SU-DHL-6 (cell line): Measurements from ENCODE around the gene UBAC1.

Source experiments
- H2AFZ ChIP-seq: fragments of 200-600 bp; sonication (generic); 2 replicates; pipeline ENCODE4 v1.6.1; 2014; ENCODE audit warnings: low read depth, mild to moderate bottlenecking, moderate library complexity, mixed read lengths, antibody characterized with exemption, low read length; ENCODE audit not compliant: severe bottlenecking
- H3F3A ChIP-seq: fragments of 200-600 bp; shearing (Covaris generic); 2 replicates; pipeline ENCODE4 v1.6.0; 2016; ENCODE audit warnings: antibody characterized with exemption, mild to moderate bottlenecking; ENCODE audit not compliant: insufficient read depth
- H3K27ac ChIP-seq: fragments of 200-600 bp; sonication (generic); 2 replicates; pipeline ENCODE4 v1.5.1; 2016; ENCODE audit warnings: low read depth, mild to moderate bottlenecking, low read length, moderate library complexity, mixed read lengths
- H3K27me3 ChIP-seq: fragments of 200-600 bp; sonication (generic), shearing (Covaris generic); 2 replicates; pipeline ENCODE4 v1.6.0; 2014; ENCODE audit warnings: mild to moderate bottlenecking, low read length
- H3K36me3 ChIP-seq: fragments of 200-600 bp; sonication (generic); 2 replicates; pipeline ENCODE4 v1.6.1; 2014; ENCODE audit warnings: mild to moderate bottlenecking, low read length, mixed read lengths
- H3K4me2 ChIP-seq: fragments of 300-600, 200-600 bp; shearing (Covaris generic), sonication (generic); 2 replicates; pipeline ENCODE4 v1.6.0; 2014; ENCODE audit warnings: low read length, low read depth, mild to moderate bottlenecking; ENCODE audit not compliant: poor library complexity, severe bottlenecking
- H3K4me3 ChIP-seq: fragments of 200-600 bp; sonication (generic); 2 replicates; pipeline ENCODE4 v1.5.1; 2014; ENCODE audit warnings: antibody characterized with exemption, low read length, mild to moderate bottlenecking, mixed read lengths; ENCODE audit not compliant: insufficient read depth, poor library complexity, severe bottlenecking
- H3K79me2 ChIP-seq: fragments of 200-600 bp; sonication (generic); 2 replicates; pipeline ENCODE4 v1.6.1; 2014; ENCODE audit warnings: mild to moderate bottlenecking, low read length, moderate library complexity; ENCODE audit not compliant: insufficient read depth
- H3K9ac ChIP-seq: fragments of 200-600 bp; sonication (generic); 2 replicates; pipeline ENCODE4 v1.7.0; 2014; ENCODE audit warnings: mild to moderate bottlenecking, low read length
- H3K9me2 ChIP-seq: fragments of 200-600 bp; sonication (generic); replicated peaks from 2 replicates; pipeline ENCODE4 v1.6.1; 2014; ENCODE audit warnings: low read length; ENCODE audit not compliant: insufficient read depth
- H3K9me3 ChIP-seq: fragments of 200-600 bp; sonication (generic); 2 replicates; pipeline ENCODE4 v1.6.1; 2014; ENCODE audit warnings: low read length, mixed read lengths; ENCODE audit not compliant: insufficient read depth
- H4K20me1 ChIP-seq: fragments of 200-600 bp; sonication (generic); 2 replicates; pipeline ENCODE4 v1.6.1; 2014; ENCODE audit warnings: low read depth, mild to moderate bottlenecking, antibody characterized with exemption, low read length, moderate library complexity, mixed read lengths
- EZH2phosphoT487 ChIP-seq: fragments of 200-600 bp; sonication (generic), shearing (Covaris generic); conservative IDR thresholded peaks from 2 replicates; pipeline ENCODE4 v1.6.1; 2018; ENCODE audit warnings: mild to moderate bottlenecking, antibody characterized with exemption, low read length, moderate library complexity, mixed read lengths
- TF ChIP-seq, protein P1 (sequence below): fragments of 200-600 bp; sonication (generic); IDR thresholded peaks from one replicate; pipeline ENCODE4 v1.5.1; 2017; ENCODE audit warnings: antibody characterized with exemption, mild to moderate bottlenecking, low read length, moderate library complexity; ENCODE audit not compliant: insufficient read depth, poor library complexity, severe bottlenecking

UBAC1 gene

DNA sequence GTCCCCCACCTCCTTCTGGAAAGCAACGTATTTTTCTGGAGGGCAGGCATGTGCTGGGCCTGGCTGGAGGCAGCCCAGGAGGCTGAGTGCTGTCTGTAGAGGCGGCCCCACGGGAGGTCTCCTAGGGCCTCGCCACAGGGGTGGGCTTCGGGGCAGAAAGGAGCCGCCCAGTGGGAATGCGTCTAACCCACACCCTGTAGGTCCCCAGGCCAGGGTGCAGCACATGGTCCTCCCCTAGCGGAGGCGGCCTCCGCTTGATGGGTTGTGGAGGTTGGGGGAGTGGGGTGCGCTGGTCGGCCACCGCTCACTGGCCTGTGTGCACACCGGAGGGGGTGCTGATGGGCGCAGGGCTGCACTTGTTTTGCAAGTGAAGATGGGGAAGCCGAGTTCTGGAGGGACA lies 48.3 kb upstream of the UBAC1 start:
- Histone ChIP-seq H3K4me3 (no peak overlapping the region), H3K36me3 (no peaks in the 10 kb centered on the region), H3K9me3 (no peaks in the 10 kb centered on the region), H3K4me2 (no peak overlapping the region), H3F3A (peaks cover 5% of the 10 kb centered on the region; the same call in 1 of the 2 replicates), H3K79me2 (no peaks in the 10 kb centered on the region), H3K27me3 (no peaks in the 10 kb centered on the region), H3K9me2 (no peaks in the 10 kb centered on the region), H3K27ac (no peak overlapping the region), H3K9ac (no peak overlapping the region), H2AFZ (no peak overlapping the region), H4K20me1 (no peaks in the 10 kb centered on the region)
- TF ChIP-seq, protein P1, sequence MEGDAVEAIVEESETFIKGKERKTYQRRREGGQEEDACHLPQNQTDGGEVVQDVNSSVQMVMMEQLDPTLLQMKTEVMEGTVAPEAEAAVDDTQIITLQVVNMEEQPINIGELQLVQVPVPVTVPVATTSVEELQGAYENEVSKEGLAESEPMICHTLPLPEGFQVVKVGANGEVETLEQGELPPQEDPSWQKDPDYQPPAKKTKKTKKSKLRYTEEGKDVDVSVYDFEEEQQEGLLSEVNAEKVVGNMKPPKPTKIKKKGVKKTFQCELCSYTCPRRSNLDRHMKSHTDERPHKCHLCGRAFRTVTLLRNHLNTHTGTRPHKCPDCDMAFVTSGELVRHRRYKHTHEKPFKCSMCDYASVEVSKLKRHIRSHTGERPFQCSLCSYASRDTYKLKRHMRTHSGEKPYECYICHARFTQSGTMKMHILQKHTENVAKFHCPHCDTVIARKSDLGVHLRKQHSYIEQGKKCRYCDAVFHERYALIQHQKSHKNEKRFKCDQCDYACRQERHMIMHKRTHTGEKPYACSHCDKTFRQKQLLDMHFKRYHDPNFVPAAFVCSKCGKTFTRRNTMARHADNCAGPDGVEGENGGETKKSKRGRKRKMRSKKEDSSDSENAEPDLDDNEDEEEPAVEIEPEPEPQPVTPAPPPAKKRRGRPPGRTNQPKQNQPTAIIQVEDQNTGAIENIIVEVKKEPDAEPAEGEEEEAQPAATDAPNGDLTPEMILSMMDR: no peak
- no peak for TF ChIP-seq EZH2phosphoT487

DNA sequence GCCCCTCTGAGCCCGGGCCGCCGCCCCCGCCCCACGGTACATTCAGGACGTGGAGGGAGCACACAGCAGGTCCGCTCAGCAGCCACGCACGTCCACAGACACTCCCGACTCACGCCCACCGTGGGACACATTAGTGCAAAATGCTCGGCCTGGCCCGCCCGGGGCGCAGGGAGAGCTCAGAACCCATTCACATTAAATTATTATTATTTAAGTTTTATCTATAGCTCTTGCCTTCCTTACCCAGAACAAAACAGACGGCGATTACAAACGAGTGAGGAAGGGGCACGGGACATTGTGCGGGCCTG lies 47.5 kb upstream of the UBAC1 start:
- no peak overlapping the region for H3K4me2 ChIP-seq
- no peaks in the 10 kb centered on the region for H3K79me2 ChIP-seq
- H3K36me3 ChIP-seq: no peaks in the 10 kb centered on the region
- H2AFZ ChIP-seq: no peak overlapping the region
- H3K9ac ChIP-seq: no peak overlapping the region
- H3K27me3 ChIP-seq: no peaks in the 10 kb centered on the region
- no peak for TF ChIP-seq EZH2phosphoT487
- TF ChIP-seq, protein P1: no peak
- no peaks in the 10 kb centered on the region for H4K20me1 ChIP-seq
- no peaks in the 10 kb centered on the region for H3K9me2 ChIP-seq
- no peak overlapping the region for H3K27ac ChIP-seq
- H3F3A ChIP-seq: peaks cover 5% of the 10 kb centered on the region; the same call in 1 of the 2 replicates
- H3K9me3 ChIP-seq: no peaks in the 10 kb centered on the region
- H3K4me3 ChIP-seq: no peak overlapping the region

DNA sequence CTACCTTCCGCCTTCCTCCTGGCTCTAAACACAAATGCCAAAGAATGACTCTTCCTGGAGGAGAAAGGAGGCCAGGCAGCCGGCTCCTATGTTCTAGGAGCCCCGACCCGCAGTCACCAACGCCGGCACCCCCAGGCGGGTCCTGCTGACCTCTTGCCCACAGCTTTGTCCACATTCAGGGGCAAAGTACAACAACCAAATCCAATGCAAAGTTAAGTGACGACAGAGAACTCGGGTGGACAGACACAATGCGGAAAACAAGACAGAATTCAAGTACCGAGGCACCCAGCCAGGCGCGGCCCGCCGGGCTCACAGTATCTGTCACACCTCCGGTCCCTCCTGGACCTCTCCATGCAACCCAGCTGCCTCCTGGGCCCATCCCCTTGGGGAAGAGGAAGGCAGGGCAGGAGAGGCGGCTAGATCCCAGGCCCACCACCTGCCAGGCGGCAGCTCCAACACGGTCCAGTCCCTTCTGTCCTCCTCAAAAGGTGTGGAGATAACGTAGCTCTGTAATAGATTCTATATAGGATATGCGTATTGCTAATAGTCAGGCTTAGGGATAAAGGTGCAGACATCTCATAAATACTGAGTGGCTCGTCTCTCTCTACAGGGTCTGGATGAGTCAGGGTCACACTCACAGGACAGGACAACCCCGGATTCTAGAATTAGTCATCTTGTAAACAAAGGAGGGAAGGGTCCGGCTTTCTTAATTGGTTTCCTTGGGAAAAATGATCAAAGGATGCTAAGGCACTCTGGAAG lies 46.9 kb upstream of the UBAC1 start:
- no peaks in the 10 kb centered on the region for H3K27me3 ChIP-seq
- H3K79me2 ChIP-seq: no peaks in the 10 kb centered on the region
- H3K36me3 ChIP-seq: no peaks in the 10 kb centered on the region
- no peak overlapping the region for H3K4me2 ChIP-seq
- no peak overlapping the region for H3K27ac ChIP-seq
- TF ChIP-seq EZH2phosphoT487: no peak
- TF ChIP-seq, protein P1: no peak
- no peaks in the 10 kb centered on the region for H3K9me3 ChIP-seq
- no peak overlapping the region for H3K4me3 ChIP-seq
- no peak overlapping the region for H2AFZ ChIP-seq
- peaks cover 5% of the 10 kb centered on the region; the same call in 1 of the 2 replicates for H3F3A ChIP-seq
- no peaks in the 10 kb centered on the region for H4K20me1 ChIP-seq
- no peak overlapping the region for H3K9ac ChIP-seq
- no peaks in the 10 kb centered on the region for H3K9me2 ChIP-seq
